ENCODE measurements around the gene STYXL1.

The STYXL1 gene

DNA sequence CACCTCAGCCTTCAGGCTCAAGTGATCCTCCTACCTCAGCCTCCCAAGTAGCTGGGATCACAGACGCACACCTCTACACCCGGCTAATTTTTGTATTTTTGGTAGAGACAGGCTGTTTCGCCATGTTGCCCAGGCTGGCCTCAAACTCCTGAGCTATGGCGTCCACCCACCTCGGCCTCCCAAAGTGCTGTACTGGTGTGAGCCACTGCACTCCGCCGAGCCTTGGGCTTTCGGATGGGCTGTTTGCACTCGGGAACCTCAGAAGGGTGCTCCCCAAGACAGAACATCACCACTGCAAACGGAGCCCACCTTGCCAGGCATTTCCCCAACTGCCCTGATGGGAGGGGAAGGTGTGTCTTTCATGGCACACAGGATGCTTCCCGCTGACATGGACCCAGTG is 80.7 kb downstream of the STYXL1 start:
- Histone ChIP-seq H3K9ac (ENCODE audit: low read length) (no peak overlapping the region), H3K36me3 (ENCODE audit: control insufficient read depth, low read depth, low read length) (peaks cover 2% of the 10 kb centered on the region), H3K27me3 (ENCODE audit: control insufficient read depth, insufficient read depth, low read length) (no peaks in the 10 kb centered on the region), H3K9me3 (ENCODE audit: control insufficient read depth, low read depth, low read length) (no peaks in the 10 kb centered on the region), H3K27ac (ENCODE audit: low read length) (no peak overlapping the region), H3K4me3 (ENCODE audit: low read length) (no peak overlapping the region), H3K4me1 (ENCODE audit: control insufficient read depth, low read depth, low read length) (no peaks in the 10 kb centered on the region)

DNA sequence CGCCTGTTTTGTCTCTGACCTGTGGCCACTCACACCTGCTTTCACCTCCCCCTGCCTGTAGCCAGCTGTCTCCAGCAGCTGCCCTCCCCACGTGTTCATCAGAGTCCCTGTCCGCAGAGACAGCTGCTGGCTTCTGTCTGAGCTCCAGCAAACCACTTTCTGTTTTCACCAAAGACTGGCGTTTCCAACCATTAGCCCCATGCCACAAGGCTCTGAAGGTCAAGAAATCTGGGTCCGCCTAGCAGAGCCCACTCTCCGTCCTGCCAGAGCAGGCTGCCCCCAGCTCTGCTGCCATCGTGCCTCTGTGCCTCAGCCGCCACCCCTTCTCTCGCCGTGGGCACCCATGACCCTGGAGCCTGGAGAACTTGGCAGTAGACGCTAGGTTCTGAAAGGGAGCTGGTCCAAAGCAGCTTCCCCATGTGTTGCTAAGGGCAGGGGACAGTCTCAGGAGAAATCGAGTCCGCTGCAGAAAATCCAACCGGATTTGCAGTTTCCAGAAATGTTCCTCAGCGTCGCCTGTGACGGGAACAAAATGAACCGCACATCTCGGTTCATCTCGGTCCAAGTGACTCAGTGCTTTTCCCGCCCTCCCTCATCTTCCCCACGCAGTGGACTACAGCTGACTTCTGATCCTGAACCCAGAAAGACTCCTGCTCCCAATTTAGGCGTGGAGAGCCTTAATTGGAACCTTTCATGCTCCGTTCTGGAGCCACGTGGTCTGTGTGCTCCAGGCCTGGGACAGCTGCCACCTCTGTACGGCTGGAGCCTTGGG is 81.4 kb downstream of the STYXL1 start:
- no peaks in the 10 kb centered on the region for H3K27me3 ChIP-seq (ENCODE audit: control insufficient read depth, insufficient read depth, low read length)
- H3K4me1 ChIP-seq (ENCODE audit: control insufficient read depth, low read depth, low read length): no peaks in the 10 kb centered on the region
- no peak overlapping the region for H3K27ac ChIP-seq (ENCODE audit: low read length)
- no peak overlapping the region for H3K9ac ChIP-seq (ENCODE audit: low read length)
- H3K9me3 ChIP-seq (ENCODE audit: control insufficient read depth, low read depth, low read length): no peaks in the 10 kb centered on the region
- H3K4me3 ChIP-seq (ENCODE audit: low read length): no peak overlapping the region
- peaks cover 2% of the 10 kb centered on the region for H3K36me3 ChIP-seq (ENCODE audit: control insufficient read depth, low read depth, low read length)

DNA sequence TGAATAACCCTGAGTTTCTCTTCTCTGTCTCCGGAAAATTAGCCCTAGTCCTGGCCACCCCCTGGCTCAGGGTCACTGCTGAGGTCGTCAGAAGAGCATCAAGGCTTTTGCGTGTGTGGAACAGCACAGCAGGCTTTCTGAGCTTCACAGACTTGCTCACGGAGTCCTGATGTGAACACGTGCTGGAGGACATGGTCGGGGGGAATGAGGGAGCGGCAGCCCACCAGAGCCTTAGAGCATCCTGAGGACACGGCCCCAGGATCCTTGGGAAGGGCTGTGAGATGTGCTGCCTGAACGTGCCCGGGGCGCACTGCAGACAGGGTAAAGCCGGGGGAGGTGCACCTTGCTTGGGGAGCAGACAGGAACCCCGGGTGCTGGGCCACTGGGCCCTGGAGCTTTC is 82.2 kb downstream of the STYXL1 start:
- Histone ChIP-seq H3K36me3 (ENCODE audit: control insufficient read depth, low read depth, low read length) (peaks cover 2% of the 10 kb centered on the region), H3K27ac (ENCODE audit: low read length) (no peak overlapping the region)

DNA sequence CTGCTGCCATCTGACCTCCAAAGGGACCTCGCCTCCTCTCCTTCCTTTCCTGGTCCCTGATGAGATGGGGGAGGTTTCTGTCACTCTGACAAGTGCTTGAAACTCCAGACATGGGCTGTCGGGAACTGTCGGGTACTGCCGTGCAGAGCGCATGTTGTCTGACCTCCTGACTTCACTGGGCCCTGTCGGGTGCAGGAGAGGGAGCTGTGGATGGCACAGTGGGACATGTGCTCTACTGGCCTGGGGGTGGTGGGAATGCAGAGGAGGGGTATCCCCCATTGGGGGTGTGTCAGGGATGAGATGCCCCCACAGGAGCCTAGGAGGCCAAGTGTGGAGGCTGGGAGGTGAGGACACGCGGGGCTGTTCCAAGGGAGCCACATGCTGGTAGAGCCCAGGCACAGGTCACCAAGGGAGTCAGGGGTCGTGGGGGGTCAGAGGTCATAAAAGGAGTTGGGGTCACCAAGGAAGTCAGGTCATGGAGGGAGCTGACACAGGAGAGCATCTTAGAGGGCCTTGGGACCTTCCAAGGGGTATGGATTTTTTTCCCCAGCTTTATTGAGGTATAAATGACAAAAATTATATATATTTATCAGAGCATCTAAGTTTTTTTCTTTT is 84.3 kb downstream of the STYXL1 start:
- peaks cover 4% of the 10 kb centered on the region for H3K36me3 ChIP-seq (ENCODE audit: control insufficient read depth, low read depth, low read length)
- no peaks in the 10 kb centered on the region for H3K4me1 ChIP-seq (ENCODE audit: control insufficient read depth, low read depth, low read length)
- H3K4me3 ChIP-seq (ENCODE audit: low read length): no peak overlapping the region
- no peaks in the 10 kb centered on the region for H3K27me3 ChIP-seq (ENCODE audit: control insufficient read depth, insufficient read depth, low read length)
- no peaks in the 10 kb centered on the region for H3K9me3 ChIP-seq (ENCODE audit: control insufficient read depth, low read depth, low read length)
- H3K27ac ChIP-seq (ENCODE audit: low read length): no peak overlapping the region
- no peak overlapping the region for H3K9ac ChIP-seq (ENCODE audit: low read length)

More for the DNA sequence above, 82.2 kb downstream of the STYXL1 start:
- H3K27me3 ChIP-seq (ENCODE audit: control insufficient read depth, insufficient read depth, low read length): no peaks in the 10 kb centered on the region
- no peaks in the 10 kb centered on the region for H3K9me3 ChIP-seq (ENCODE audit: control insufficient read depth, low read depth, low read length)
- H3K9ac ChIP-seq (ENCODE audit: low read length): no peak overlapping the region
- H3K4me3 ChIP-seq (ENCODE audit: low read length): no peak overlapping the region
- H3K4me1 ChIP-seq (ENCODE audit: control insufficient read depth, low read depth, low read length): no peaks in the 10 kb centered on the region

DNA sequence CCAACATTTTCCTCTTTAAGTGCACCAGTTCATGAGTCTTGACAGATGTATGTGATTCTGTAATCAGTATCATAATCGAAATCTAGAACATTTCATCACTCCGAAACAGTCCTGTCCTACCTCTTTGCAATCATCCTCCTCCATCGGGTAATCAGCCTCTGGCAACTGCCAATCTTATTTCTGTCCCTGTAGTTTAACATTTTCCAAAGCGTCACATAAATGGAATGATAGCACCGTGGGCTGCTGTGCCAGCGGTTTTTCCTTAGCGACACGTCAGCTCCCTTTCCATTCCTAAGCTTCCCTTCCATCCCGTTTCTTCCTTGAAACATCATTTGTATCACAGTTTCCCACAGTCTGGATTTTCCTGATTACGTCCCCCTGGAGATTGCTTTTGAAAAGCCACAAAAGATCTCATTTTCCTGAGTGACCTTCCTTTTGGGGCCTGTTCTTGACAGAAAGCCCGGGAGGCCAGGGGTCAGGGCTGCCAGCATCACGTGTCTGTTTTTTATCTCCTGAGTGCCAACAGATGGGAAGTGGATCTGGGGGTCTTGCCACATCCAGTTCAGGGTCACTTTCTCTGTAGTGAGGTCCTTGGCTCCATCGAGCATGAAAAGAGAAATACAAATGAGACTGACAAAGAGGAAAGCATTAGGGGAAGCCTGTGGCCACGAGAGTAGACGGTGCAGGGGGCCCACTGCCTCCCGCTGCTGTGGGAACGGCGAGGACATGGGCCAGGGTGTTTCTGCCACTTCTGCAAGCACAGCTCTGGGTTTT is 85.0 kb downstream of the STYXL1 start:
- Histone ChIP-seq H3K36me3 (ENCODE audit: control insufficient read depth, low read depth, low read length) (peaks cover 11% of the 10 kb centered on the region), H3K4me1 (ENCODE audit: control insufficient read depth, low read depth, low read length) (no peaks in the 10 kb centered on the region), H3K9me3 (ENCODE audit: control insufficient read depth, low read depth, low read length) (no peaks in the 10 kb centered on the region), H3K27me3 (ENCODE audit: control insufficient read depth, insufficient read depth, low read length) (no peaks in the 10 kb centered on the region), H3K9ac (ENCODE audit: low read length) (no peak overlapping the region), H3K27ac (ENCODE audit: low read length) (no peak overlapping the region), H3K4me3 (ENCODE audit: low read length) (no peak overlapping the region)

DNA sequence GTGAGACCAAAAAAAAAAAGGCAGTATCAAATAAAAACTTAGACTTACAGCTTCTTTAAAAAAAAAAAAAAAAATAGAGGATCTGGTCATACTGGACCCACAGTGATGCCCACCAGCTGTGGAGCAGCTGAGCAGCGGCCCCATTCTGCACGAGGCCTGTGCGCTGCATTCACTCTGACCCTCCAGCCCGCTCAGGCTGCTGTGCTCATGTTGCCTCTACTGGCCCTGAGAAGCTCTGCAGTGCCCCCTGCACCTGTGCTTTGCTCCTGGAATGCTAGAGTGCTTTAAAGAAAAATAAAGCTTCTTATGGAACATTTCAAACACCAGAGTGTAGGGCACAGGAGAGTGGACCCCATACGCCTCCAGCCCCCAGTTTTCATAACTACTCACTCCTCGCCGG is 86.6 kb downstream of the STYXL1 start:
- Histone ChIP-seq H3K9me3 (ENCODE audit: control insufficient read depth, low read depth, low read length) (no peaks in the 10 kb centered on the region), H3K27me3 (ENCODE audit: control insufficient read depth, insufficient read depth, low read length) (no peaks in the 10 kb centered on the region), H3K9ac (ENCODE audit: low read length) (no peak overlapping the region), H3K27ac (ENCODE audit: low read length) (no peak overlapping the region), H3K36me3 (ENCODE audit: control insufficient read depth, low read depth, low read length) (peaks cover 18% of the 10 kb centered on the region), H3K4me3 (ENCODE audit: low read length) (no peak overlapping the region), H3K4me1 (ENCODE audit: control insufficient read depth, low read depth, low read length) (no peaks in the 10 kb centered on the region)

DNA sequence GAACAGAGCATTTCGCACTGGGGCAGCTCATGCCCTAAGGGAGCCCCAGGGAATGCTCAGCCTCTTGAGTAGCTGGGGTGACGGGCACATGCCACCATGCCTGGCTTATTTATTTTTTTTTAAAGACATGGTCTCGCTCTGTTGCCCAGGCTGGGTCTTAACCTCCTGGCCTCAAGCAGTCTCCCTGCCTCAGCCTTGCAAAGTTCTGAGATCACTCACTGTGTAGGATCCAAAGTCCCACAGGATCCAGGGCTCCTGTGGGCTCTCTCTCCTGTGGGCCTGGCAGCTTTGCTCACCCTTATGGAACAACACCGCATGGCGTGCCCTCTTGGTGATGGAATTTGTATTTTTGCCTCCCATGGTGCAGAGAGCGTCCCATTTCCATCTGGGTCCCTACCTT is 87.4 kb downstream of the STYXL1 start:
- H3K36me3 ChIP-seq (ENCODE audit: control insufficient read depth, low read depth, low read length): peaks cover 25% of the 10 kb centered on the region

DNA sequence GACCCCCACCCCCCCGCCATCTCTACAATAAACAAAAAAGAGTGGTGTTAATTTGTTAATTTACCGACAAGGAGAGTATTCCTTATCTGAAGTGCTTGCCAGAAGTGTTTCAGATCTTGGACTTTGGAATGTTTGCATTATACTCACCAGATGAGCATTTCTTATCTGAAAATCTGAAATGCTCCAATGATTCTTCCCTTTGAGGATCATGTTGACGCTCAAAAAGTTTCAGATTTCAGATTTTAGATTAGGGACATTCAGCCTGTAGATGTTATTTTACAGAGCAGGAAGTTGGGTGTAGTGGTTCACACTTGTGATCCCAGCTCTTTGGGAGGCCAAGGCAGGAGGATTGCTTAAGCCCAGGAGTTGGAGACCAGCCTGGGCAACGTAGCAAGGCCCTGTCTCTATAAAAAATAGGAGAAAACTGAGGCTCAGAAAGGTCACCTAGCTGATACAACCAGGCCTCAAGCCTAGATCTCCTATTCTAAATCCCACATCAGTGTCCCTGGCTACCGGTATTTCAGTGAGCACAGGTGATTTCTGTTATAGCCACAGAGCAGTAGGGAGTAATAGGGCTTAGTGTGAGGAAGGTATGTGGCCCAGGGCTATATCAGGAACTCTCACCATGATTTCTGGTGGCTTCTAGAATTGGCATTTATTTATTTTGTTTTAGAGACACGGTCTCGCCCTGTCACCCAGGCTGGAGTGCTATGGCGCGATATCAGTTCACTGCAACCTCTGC is 88.8 kb downstream of the STYXL1 start:
- Histone ChIP-seq H3K9ac (ENCODE audit: low read length) (no peak overlapping the region), H3K27me3 (ENCODE audit: control insufficient read depth, insufficient read depth, low read length) (no peaks in the 10 kb centered on the region), H3K9me3 (ENCODE audit: control insufficient read depth, low read depth, low read length) (no peaks in the 10 kb centered on the region), H3K27ac (ENCODE audit: low read length) (no peak overlapping the region), H3K4me3 (ENCODE audit: low read length) (no peak overlapping the region), H3K4me1 (ENCODE audit: control insufficient read depth, low read depth, low read length) (no peaks in the 10 kb centered on the region), H3K36me3 (ENCODE audit: control insufficient read depth, low read depth, low read length) (peaks cover 34% of the 10 kb centered on the region)

More for the DNA sequence above, 87.4 kb downstream of the STYXL1 start:
- Histone ChIP-seq H3K4me1 (ENCODE audit: control insufficient read depth, low read depth, low read length) (no peaks in the 10 kb centered on the region), H3K4me3 (ENCODE audit: low read length) (no peak overlapping the region), H3K9ac (ENCODE audit: low read length) (no peak overlapping the region), H3K27ac (ENCODE audit: low read length) (no peak overlapping the region), H3K9me3 (ENCODE audit: control insufficient read depth, low read depth, low read length) (no peaks in the 10 kb centered on the region), H3K27me3 (ENCODE audit: control insufficient read depth, insufficient read depth, low read length) (no peaks in the 10 kb centered on the region)

DNA sequence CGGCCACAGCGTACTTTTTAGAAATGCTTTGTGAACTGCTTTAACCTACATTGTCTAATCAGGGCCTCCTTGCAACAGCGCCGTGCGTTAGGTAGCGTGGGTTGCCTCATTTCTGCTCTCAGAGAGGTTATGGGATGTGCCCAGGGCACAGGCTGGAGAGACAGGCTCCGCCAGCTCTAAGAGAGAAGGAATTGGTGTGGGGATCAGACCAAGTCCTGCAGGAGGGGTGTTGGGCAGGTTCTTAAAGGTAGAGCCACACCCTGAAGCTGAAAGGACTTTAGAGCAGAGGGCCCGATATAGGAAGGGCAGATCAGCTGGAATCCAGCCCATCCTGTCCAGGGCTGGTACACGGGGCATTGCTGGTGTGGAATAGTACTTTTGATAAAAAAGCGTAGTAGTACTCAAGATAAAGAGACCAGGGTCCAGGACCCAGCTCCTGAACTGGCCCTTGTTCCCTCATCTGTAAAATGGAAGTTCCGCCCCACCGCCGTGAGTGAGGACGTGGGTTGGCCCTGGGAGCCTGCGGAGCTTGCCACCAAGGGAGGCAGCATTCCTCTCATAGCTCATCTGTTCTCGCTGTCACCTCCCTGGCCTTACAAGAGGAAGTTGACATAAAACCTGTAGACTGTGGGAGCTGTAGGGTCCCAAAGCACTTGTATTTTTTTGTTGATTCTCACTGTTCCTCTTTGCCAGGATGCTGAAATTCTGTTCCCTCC is 90.6 kb downstream of the STYXL1 start:
- no peak overlapping the region for H3K9ac ChIP-seq (ENCODE audit: low read length)
- H3K9me3 ChIP-seq (ENCODE audit: control insufficient read depth, low read depth, low read length): no peaks in the 10 kb centered on the region
- no peaks in the 10 kb centered on the region for H3K27me3 ChIP-seq (ENCODE audit: control insufficient read depth, insufficient read depth, low read length)
- H3K4me1 ChIP-seq (ENCODE audit: control insufficient read depth, low read depth, low read length): no peaks in the 10 kb centered on the region
- peaks cover 34% of the 10 kb centered on the region for H3K36me3 ChIP-seq (ENCODE audit: control insufficient read depth, low read depth, low read length)
- no peak overlapping the region for H3K27ac ChIP-seq (ENCODE audit: low read length)
- no peak overlapping the region for H3K4me3 ChIP-seq (ENCODE audit: low read length)

DNA sequence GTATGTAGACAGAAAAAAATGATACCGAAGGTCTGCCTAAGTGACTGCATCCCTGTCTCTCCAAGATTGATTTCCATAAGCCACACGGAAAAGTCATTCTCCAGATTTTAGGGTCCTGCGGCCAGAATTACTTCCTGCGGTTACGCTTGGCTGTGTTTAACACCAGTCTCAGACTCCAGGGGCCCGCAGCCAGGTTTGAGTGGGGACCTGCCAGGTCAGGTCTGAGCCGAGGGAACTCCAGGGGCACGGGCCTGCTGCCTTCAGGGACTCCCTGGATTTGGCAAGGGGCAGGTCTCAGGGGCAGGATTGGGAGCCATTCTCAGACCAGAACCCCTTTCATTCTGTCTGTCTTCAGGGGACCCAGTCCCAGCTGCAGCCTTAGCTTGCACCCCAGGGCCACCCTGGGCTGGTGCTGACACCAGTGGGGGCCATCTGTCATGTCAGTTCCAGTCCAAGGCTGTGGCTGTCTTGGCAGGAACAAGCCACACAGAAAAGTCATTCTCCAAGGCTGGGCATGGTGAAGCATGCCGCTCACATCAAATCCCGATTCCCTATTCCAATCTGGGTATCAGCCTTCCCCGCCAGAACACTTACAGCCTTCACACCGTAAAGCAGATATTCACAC is 92.4 kb downstream of the STYXL1 start:
- Histone ChIP-seq H3K9ac (ENCODE audit: low read length) (no peak overlapping the region), H3K4me3 (ENCODE audit: low read length) (no peak overlapping the region), H3K27me3 (ENCODE audit: control insufficient read depth, insufficient read depth, low read length) (no peaks in the 10 kb centered on the region), H3K4me1 (ENCODE audit: control insufficient read depth, low read depth, low read length) (no peaks in the 10 kb centered on the region), H3K27ac (ENCODE audit: low read length) (no peak overlapping the region), H3K36me3 (ENCODE audit: control insufficient read depth, low read depth, low read length) (peaks cover 34% of the 10 kb centered on the region), H3K9me3 (ENCODE audit: control insufficient read depth, low read depth, low read length) (no peaks in the 10 kb centered on the region)
